GM12878 (cell line): Measurements from ENCODE around the gene CHST15. TPM values are rescaled to one million over a fixed set of nuclear protein-coding genes. Genes with fewer than 3 reads are reported as not detected.

Source experiments
- ATAC-seq: fragments of 200-7000 bp; cut with Tn5 transposase; 3 replicates; pipeline ENCODE4 v1.9.1; 2020; ENCODE audit warnings: mild to moderate bottlenecking, moderate library complexity
- BruUV-seq: library from RNA; stranded (reverse); fragments of 400-500 nt; replicated peaks from 2 replicates; lab custom pipeline; 2021; lab: Mats Ljungman, UMichigan
- CTCF ChIA-PET: fragments of 300-600 bp; sonication (Branson Sonifier 250); formaldehyde crosslinking; extraction: SDS; loops from one replicate; lab custom pipeline; 2021; ENCODE audit warnings: inconsistent platforms; lab: Yijun Ruan, JAX
- POLR2A ChIA-PET: fragments of 350-600 bp; formaldehyde crosslinking; extraction: SDS; loops from one replicate; lab custom pipeline; 2021; ENCODE audit warnings: inconsistent platforms; lab: Charles Lee
- RAD21 ChIA-PET: fragments of 300-600 bp; sonication (Branson Sonifier 250); formaldehyde crosslinking; loops from one replicate; lab custom pipeline; 2023; ENCODE audit warnings: antibody characterized with exemption; ENCODE audit not compliant: unreplicated experiment; lab: Charles Lee
- SMC1A ChIA-PET: fragments of 300-600 bp; sonication (Branson Sonifier 250); formaldehyde crosslinking; loops from one replicate; lab custom pipeline; 2023; ENCODE audit not compliant: unreplicated experiment, uncharacterized antibody; lab: Charles Lee
- DNase-seq: peaks from one replicate; pipeline ENCODE4 v3.0.0-alpha.2; 2011; ENCODE audit warnings: low read depth, low spot score
- FAIRE-seq: peaks from 3 replicates; lab custom pipeline; 2011; peaks lifted over from hg19 to GRCh38; lab: Jason Lieb, UNC
- H2AFZ ChIP-seq: 2 replicates; pipeline ENCODE4 v1.6.0; 2011; ENCODE audit warnings: low read depth, low read length, control low read depth; ENCODE audit not compliant: control insufficient read depth
- H3K27ac ChIP-seq: 2 replicates; pipeline ENCODE4 v1.5.1; 2011; ENCODE audit warnings: control low read depth; ENCODE audit not compliant: control insufficient read depth, insufficient read depth
- H3K27me3 ChIP-seq, 2 experiments: replicated peaks in 1 of 2; 2 replicates each; pipeline versions ENCODE4 v1.6.0 to v1.6.1; 2011; ENCODE audit warnings: low read length in 1 of 2; ENCODE audit not compliant: control insufficient read depth in 2 of 2, insufficient read depth in 2 of 2
- H3K36me3 ChIP-seq, 2 experiments: 2 replicates each; pipeline ENCODE4 v1.5.1; 2011; ENCODE audit warnings: low read length in 1 of 2; ENCODE audit not compliant: control insufficient read depth in 2 of 2, insufficient read depth in 2 of 2
- H3K4me1 ChIP-seq: 2 replicates; pipeline ENCODE4 v1.6.1; 2011; ENCODE audit warnings: mild to moderate bottlenecking, low read length, moderate library complexity, mixed read lengths; ENCODE audit not compliant: control insufficient read depth, insufficient read depth
- H3K4me2 ChIP-seq: 2 replicates; pipeline ENCODE4 v1.6.0; 2011; ENCODE audit warnings: control low read depth; ENCODE audit not compliant: control insufficient read depth, insufficient read depth
- H3K4me3 ChIP-seq: fragments of 200-600 bp; sonication (generic); 2 replicates; pipeline ENCODE4 v1.5.1; 2016
- H3K79me2 ChIP-seq: 2 replicates; pipeline ENCODE4 v1.6.0; 2011; ENCODE audit warnings: low read length; ENCODE audit not compliant: control insufficient read depth, insufficient read depth
- H3K9ac ChIP-seq: 2 replicates; pipeline ENCODE4 v1.8.0; 2011; ENCODE audit warnings: low read length, control low read depth, mixed read lengths; ENCODE audit not compliant: control insufficient read depth, insufficient read depth
- H3K9me3 ChIP-seq: replicated peaks from 3 replicates; pipeline ENCODE4 v1.5.1; 2011; ENCODE audit warnings: mild to moderate bottlenecking, low read length; ENCODE audit not compliant: control insufficient read depth, insufficient read depth
- H4K20me1 ChIP-seq: 2 replicates; pipeline ENCODE4 v1.6.0; 2011; ENCODE audit not compliant: control insufficient read depth, insufficient read depth
- BACH1 ChIP-seq: fragments of 450-650 bp; IDR thresholded peaks from 2 replicates; pipeline ENCODE4 v1.6.1; 2017; ENCODE audit warnings: mild to moderate bottlenecking, borderline replicate concordance
- BMI1 ChIP-seq: fragments of 450-650 bp; IDR thresholded peaks from 2 replicates; pipeline ENCODE4 v1.6.1; 2016; ENCODE audit warnings: mild to moderate bottlenecking, moderate library complexity, borderline replicate concordance
- CBX5 ChIP-seq: sonication (generic); IDR thresholded peaks from 2 replicates; pipeline ENCODE4 v1.6.1; 2016; ENCODE audit warnings: low read depth, moderate library complexity, mild to moderate bottlenecking, inconsistent platforms
- HDAC6 ChIP-seq: fragments of 200-600 bp; sonication (generic); IDR thresholded peaks from one replicate; pipeline ENCODE4 v1.8.0; 2017; ENCODE audit warnings: antibody characterized with exemption; ENCODE audit not compliant: unreplicated experiment
- IKZF2 ChIP-seq, 2 experiments: fragments of 450-650 bp; IDR thresholded peaks; 2 replicates each; pipeline ENCODE4 v1.6.1; 2017; ENCODE audit warnings: mild to moderate bottlenecking in 2 of 2, moderate library complexity in 2 of 2
- NFXL1 ChIP-seq: fragments of 450-650 bp; IDR thresholded peaks from 2 replicates; pipeline ENCODE4 v1.6.1; 2017; ENCODE audit warnings: antibody characterized with exemption, mild to moderate bottlenecking, borderline replicate concordance
- WGBS: methylation state at CpG from one replicate; pipeline ENCODE4 v1.1.6; 2016; ENCODE audit warnings: low lambda C conversion rate; ENCODE audit not compliant: insufficient replicate concordance, insufficient coverage; ENCODE audit errors: missing lambda C conversion rate; 5-methylcytosine and 5-hydroxymethylcytosine counted together
- in situ Hi-C: fragments of 300-500 bp; cut with MboI; formaldehyde crosslinking; loops from 9 replicates; pipeline ENCODE4 v1.14.3; 2018; ENCODE audit warnings: mixed read lengths
- intact Hi-C: fragments of 100-400 bp; cut with micrococcal nuclease; formaldehyde crosslinking; loops from one replicate; pipeline ENCODE4 v1.14.2; 2022; ENCODE audit not compliant: unreplicated experiment
- polyA plus RNA-seq, 11 experiments: library from polyadenylated mRNA; depleted of rRNA in 4 of 11; unstranded in 6 of 11; stranded (reverse) in 5 of 11; fragments of >200 nt; fragmentation: Nextera tagmentation in 4 of 11; fragmentation: Illumina TruSeq in 1 of 11; extraction: Ambion mirVana in 4 of 11; extraction: Trizol in 1 of 11; gene quantifications; 1 replicate in 1 of 11; 2 replicates in 10 of 11; pipeline versions ENCODE4 v1.2.1 to v1.2.3, GENCODE V29; 2011 to 2016; ENCODE audit warnings: inconsistent platforms in 2 of 11, missing spikeins in 2 of 11, low read depth in 1 of 11
- total RNA-seq, 4 experiments: library from RNA; depleted of rRNA in 3 of 4; stranded (reverse); fragments of >200 nt in 3 of 4; fragmentation: Illumina TruSeq in 1 of 4; extraction: Trizol in 1 of 4; gene quantifications; 2 replicates each; pipeline versions ENCODE4 v1.2.1 to v1.2.3, GENCODE V29; 2013 to 2021
- TF ChIP-seq, protein P1 (sequence below): fragments of 150-350 bp; IDR thresholded peaks from 2 replicates; pipeline ENCODE4 v1.6.1; 2016; ENCODE audit warnings: low read depth, low read length

CHST15 gene
- total and polyA plus RNA-seq, 10 of the 15 experiments (the other 5 are each of a cell fraction or from before 2014, with no cell fraction given), result 0.02 to 0.53 (median 0.05) TPM; not detected in 1

DNA sequence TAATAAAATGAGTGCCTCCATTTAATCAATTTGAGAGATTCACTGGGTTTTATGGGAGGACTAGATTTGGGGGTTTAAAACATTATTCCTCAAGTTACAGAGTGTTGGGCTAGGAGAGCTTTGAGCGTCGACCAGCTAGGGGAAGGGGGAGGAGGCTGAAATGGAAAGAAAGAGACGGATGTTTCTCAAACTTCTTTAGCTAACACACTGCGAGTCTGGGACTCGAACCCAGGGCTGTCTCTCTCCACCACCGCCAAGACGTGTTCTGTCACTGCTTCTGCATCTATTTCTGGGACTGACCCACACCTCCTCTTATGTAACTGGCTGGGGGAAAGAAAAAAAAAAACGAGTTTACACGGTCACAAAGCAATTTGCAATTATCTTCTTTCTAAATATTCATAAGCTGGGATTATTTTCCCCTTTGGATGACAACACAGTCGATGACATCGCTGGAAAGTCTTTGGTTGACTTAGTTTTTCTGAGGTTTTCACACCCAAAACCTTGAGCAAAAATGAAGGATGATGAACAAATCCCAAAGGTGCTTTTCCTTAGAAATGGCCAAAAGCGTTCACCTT, 27.2 kb downstream of the CHST15 start (continued):
- TF ChIP-seq, protein P1, sequence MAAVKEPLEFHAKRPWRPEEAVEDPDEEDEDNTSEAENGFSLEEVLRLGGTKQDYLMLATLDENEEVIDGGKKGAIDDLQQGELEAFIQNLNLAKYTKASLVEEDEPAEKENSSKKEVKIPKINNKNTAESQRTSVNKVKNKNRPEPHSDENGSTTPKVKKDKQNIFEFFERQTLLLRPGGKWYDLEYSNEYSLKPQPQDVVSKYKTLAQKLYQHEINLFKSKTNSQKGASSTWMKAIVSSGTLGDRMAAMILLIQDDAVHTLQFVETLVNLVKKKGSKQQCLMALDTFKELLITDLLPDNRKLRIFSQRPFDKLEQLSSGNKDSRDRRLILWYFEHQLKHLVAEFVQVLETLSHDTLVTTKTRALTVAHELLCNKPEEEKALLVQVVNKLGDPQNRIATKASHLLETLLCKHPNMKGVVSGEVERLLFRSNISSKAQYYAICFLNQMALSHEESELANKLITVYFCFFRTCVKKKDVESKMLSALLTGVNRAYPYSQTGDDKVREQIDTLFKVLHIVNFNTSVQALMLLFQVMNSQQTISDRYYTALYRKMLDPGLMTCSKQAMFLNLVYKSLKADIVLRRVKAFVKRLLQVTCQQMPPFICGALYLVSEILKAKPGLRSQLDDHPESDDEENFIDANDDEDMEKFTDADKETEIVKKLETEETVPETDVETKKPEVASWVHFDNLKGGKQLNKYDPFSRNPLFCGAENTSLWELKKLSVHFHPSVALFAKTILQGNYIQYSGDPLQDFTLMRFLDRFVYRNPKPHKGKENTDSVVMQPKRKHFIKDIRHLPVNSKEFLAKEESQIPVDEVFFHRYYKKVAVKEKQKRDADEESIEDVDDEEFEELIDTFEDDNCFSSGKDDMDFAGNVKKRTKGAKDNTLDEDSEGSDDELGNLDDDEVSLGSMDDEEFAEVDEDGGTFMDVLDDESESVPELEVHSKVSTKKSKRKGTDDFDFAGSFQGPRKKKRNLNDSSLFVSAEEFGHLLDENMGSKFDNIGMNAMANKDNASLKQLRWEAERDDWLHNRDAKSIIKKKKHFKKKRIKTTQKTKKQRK, result no peak
- TF ChIP-seq HDAC6, result no peak
- no peak for TF ChIP-seq CBX5
- no peak for TF ChIP-seq BACH1

DNA sequence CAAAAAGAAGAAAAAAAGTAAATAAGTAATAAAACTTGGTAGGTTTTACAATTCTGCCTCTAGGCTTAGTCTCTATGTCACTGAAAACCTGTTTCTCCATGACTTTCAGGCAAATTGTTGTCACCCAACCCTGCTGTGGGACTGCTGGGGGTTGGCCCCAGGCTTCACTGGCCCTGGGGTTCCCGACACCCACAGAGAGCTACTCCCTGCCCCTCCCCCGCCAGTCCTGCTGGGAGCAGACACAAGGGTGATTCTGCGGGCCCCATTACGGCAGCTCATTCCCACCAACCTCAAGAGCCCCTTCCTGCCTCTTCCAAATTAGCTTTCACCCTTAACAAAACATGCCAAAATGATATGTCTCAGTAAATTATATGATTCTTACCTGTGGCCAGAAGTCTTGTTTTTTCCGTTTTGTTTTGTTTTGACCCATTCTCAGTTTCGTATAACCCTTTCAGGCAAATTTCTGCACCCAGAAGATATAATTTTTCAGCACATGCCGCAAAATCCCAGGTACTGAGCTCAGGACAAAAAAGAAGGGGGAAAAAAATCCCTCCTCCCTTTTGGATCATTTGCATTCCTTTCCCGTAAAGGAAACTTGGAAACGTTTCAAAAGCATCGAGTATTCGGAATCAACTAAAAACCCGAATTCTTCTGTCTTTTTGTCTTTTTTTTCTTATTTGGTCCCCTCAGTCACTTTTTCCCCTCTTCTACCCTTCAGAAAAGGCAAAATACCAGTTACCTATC, 27.8 kb downstream of the CHST15 start:
- no peaks in the 10 kb centered on the region for H3K36me3 ChIP-seq
- POLR2A ChIA-PET, result no interaction called here
- no peak overlapping the region for H3K27ac ChIP-seq
- no peak overlapping the region for H3K9ac ChIP-seq
- CTCF ChIA-PET, result no interaction called here
- H3K9me3 ChIP-seq, result no peaks in the 10 kb centered on the region; the same call in 2 of the 3 replicates
- peaks cover 0 to 2% of the 10 kb centered on the region in 2 experiments; a peak in 3 of 4 replicates for H3K27me3 ChIP-seq
- WGBS, result 51% methylated on average over 12 of the region's 12 CpGs
- peaks cover 15% of the 10 kb centered on the region for H3K4me1 ChIP-seq
- ATAC-seq (no peak), FAIRE-seq (no peak), DNase-seq (no peak)
- no peaks in the 10 kb centered on the region for H4K20me1 ChIP-seq
- no peak overlapping the region for H3K4me3 ChIP-seq
- intact Hi-C loops, result no loop called here
- in situ Hi-C loops, result no loop called here
- TF ChIP-seq BMI1 (peak; percentile 23; the same call in 1 of the 2 replicates), IKZF2 (IDR thresholded peaks at IDR 0.05) (0 out of 4 replicates have a peak, but pooled peaks have one; percentile 8 to 12), NFXL1 (no peak)
- SMC1A ChIA-PET, result interaction anchor here (0.9 to 1.3 kb wide), 3 partner anchors 14 to 149 kb away, joined by 3 read pairs; no protein-coding TSS in a partner anchor
- RAD21 ChIA-PET, result no interaction called here
- BruUV-seq, result no TSS peak
- H3K79me2 ChIP-seq, result no peaks in the 10 kb centered on the region
- no peak overlapping the region for H2AFZ ChIP-seq
- no peak overlapping the region for H3K4me2 ChIP-seq
